ENCODE measurements around the gene IQCH. TPM values are rescaled to one million over a fixed set of nuclear protein-coding genes. Genes with fewer than 3 reads are reported as not detected.

IQCH gene
- polyA plus RNA-seq, 1 donor (not counting 4 experiments of a cell fraction or from before 2014, with no cell fraction given): 2.6 TPM

DNA sequence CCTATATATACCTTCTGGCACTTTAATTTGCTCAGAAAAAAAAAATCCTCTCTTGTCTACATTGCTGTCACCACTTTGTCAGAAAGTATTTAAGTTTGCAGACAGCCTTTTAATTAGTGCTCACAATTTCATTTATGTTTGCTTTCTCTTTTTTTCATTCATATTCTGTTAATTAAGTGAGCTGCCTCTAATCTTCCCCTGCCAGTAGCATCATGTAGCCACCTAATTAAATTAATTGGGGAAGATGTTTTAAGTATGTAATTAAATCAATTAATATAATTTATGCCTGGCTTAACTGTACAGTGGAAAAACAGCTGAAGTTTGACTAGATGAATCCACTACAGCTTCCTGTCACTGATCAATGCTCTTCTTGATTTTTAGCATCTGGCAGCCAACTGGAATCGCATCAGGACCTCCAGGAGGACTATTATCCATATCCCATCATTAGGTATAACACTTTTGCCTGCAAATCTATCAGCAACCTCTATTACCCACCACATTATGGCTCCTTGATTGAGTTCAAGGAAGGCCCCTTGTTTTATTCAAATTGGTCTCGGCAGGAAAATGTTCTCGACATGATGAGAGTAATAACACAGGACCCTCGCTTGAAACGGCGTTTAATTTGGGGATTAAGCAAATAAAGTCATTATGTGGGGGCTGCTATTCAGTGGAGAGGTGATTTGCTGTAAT lies 118.5 kb downstream of the IQCH start:
- H3K36me3 ChIP-seq (ENCODE audit: control insufficient read depth in 2 of 2, extremely low read depth in 1 of 2, insufficient read depth in 2 of 2, low read length in 2 of 2): no peaks in the 10 kb centered on the region
- H2AFZ ChIP-seq (ENCODE audit: control insufficient read depth, low read length): no peak overlapping the region
- H3K79me2 ChIP-seq (ENCODE audit: control insufficient read depth, insufficient read depth, low read length): no peaks in the 10 kb centered on the region
- no peak overlapping the region for H3K4me2 ChIP-seq (ENCODE audit: control insufficient read depth, extremely low read depth, insufficient read depth, low read depth, low read length)
- H3K9me3 ChIP-seq (ENCODE audit: control insufficient read depth, low read depth, low read length): no peaks in the 10 kb centered on the region
- H3K27ac ChIP-seq (ENCODE audit: control insufficient read depth, insufficient read depth, low read length): no peak overlapping the region
- no peak overlapping the region for H3K9ac ChIP-seq (ENCODE audit: control insufficient read depth, extremely low read depth, insufficient read depth, low read length)
- dilution Hi-C loops (cut with MboI; ENCODE audit: extremely low pct_ligation_motif_present, low sequenced_read_pairs): no loop called here
- H3K9me1 ChIP-seq (ENCODE audit: control insufficient read depth, extremely low read depth, insufficient read depth, low read length): no peaks in the 10 kb centered on the region
- no peaks in the 10 kb centered on the region for H3K27me3 ChIP-seq (ENCODE audit: control insufficient read depth, extremely low read depth, insufficient read depth, low read length)
- TF ChIP-seq, protein P1, sequence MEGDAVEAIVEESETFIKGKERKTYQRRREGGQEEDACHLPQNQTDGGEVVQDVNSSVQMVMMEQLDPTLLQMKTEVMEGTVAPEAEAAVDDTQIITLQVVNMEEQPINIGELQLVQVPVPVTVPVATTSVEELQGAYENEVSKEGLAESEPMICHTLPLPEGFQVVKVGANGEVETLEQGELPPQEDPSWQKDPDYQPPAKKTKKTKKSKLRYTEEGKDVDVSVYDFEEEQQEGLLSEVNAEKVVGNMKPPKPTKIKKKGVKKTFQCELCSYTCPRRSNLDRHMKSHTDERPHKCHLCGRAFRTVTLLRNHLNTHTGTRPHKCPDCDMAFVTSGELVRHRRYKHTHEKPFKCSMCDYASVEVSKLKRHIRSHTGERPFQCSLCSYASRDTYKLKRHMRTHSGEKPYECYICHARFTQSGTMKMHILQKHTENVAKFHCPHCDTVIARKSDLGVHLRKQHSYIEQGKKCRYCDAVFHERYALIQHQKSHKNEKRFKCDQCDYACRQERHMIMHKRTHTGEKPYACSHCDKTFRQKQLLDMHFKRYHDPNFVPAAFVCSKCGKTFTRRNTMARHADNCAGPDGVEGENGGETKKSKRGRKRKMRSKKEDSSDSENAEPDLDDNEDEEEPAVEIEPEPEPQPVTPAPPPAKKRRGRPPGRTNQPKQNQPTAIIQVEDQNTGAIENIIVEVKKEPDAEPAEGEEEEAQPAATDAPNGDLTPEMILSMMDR (optimal IDR thresholded peaks at IDR 0.05 in 1 of 3, IDR thresholded peaks at IDR 0.05 in 1 of 3, conservative IDR thresholded peaks at IDR 0.05 in 1 of 3; ENCODE audit: extremely low read depth in 1 of 3, insufficient read depth in 2 of 3, low read length in 3 of 3): no peak
- TF ChIP-seq EZH2 (IDR thresholded peaks at IDR 0.05; ENCODE audit: low read length): no peak
- DNase-seq (ENCODE audit: low read depth, low spot score) (no peak), FAIRE-seq (no peak)
- no peaks in the 10 kb centered on the region for H4K20me1 ChIP-seq (ENCODE audit: control insufficient read depth, extremely low read depth, insufficient read depth, low read length)
- no peaks in the 10 kb centered on the region for H3K4me1 ChIP-seq (ENCODE audit: control insufficient read depth, extremely low read depth, insufficient read depth, low read length)
- no peak overlapping the region for H3K4me3 ChIP-seq (ENCODE audit: control insufficient read depth in 2 of 3, extremely low read depth in 1 of 3, insufficient read depth in 2 of 3, low read depth in 1 of 3, low read length in 3 of 3)

- Histone ChIP-seq H3K79me2 (ENCODE audit: control insufficient read depth, insufficient read depth, low read length) (no peaks in the 10 kb centered on the region), H3K27ac (ENCODE audit: control insufficient read depth, insufficient read depth, low read length) (no peak overlapping the region), H3K9ac (ENCODE audit: control insufficient read depth, extremely low read depth, insufficient read depth, low read length) (no peak overlapping the region), H4K20me1 (ENCODE audit: control insufficient read depth, extremely low read depth, insufficient read depth, low read length) (no peaks in the 10 kb centered on the region), H3K27me3 (ENCODE audit: control insufficient read depth, extremely low read depth, insufficient read depth, low read length) (no peaks in the 10 kb centered on the region), H3K9me1 (ENCODE audit: control insufficient read depth, extremely low read depth, insufficient read depth, low read length) (no peaks in the 10 kb centered on the region), H3K4me3 (ENCODE audit: control insufficient read depth in 2 of 3, extremely low read depth in 1 of 3, insufficient read depth in 2 of 3, low read depth in 1 of 3, low read length in 3 of 3) (no peak overlapping the region), H2AFZ (ENCODE audit: control insufficient read depth, low read length) (no peak overlapping the region), H3K9me3 (ENCODE audit: control insufficient read depth, low read depth, low read length) (no peaks in the 10 kb centered on the region), H3K4me2 (ENCODE audit: control insufficient read depth, extremely low read depth, insufficient read depth, low read depth, low read length) (no peak overlapping the region), H3K36me3 (ENCODE audit: control insufficient read depth in 2 of 2, extremely low read depth in 1 of 2, insufficient read depth in 2 of 2, low read length in 2 of 2) (no peaks in the 10 kb centered on the region), H3K4me1 (ENCODE audit: control insufficient read depth, extremely low read depth, insufficient read depth, low read length) (no peaks in the 10 kb centered on the region)
- DNase-seq (ENCODE audit: low read depth, low spot score): no peak
- dilution Hi-C loops (cut with MboI; ENCODE audit: extremely low pct_ligation_motif_present, low sequenced_read_pairs): no loop called here
- TF ChIP-seq, protein P1 (optimal IDR thresholded peaks at IDR 0.05 in 1 of 3, IDR thresholded peaks at IDR 0.05 in 1 of 3, conservative IDR thresholded peaks at IDR 0.05 in 1 of 3; ENCODE audit: extremely low read depth in 1 of 3, insufficient read depth in 2 of 3, low read length in 3 of 3): no peak
- TF ChIP-seq EZH2 (IDR thresholded peaks at IDR 0.05; ENCODE audit: low read length): no peak
- FAIRE-seq: no peak
Measured at GRCh38 chr15:67373971-67374370, 119.4 kb downstream of the IQCH start.
